H9 (cell line): ENCODE measurements around the gene UNK. TPM values are rescaled to one million over a fixed set of nuclear protein-coding genes. Genes with fewer than 3 reads are reported as not detected.

Source experiments
- DNase-seq: peaks from one replicate; pipeline ENCODE4 v3.0.0-alpha.2; 2017
- H2AFZ ChIP-seq: one replicate; pipeline ENCODE4 v1.6.1; 2013; ENCODE audit warnings: mild to moderate bottlenecking, low read length, control low read depth, moderate library complexity
- H2AK5ac ChIP-seq: 2 replicates; pipeline ENCODE4 v1.6.1; 2013; ENCODE audit warnings: low read length, control low read depth, mixed read lengths; ENCODE audit not compliant: insufficient read length
- H2BK120ac ChIP-seq: one replicate; pipeline ENCODE4 v1.6.1; 2013; ENCODE audit warnings: low read depth, mild to moderate bottlenecking, low read length, control low read depth, inconsistent platforms; ENCODE audit not compliant: poor library complexity, severe bottlenecking
- H2BK12ac ChIP-seq: 2 replicates; pipeline ENCODE4 v1.6.1; 2013; ENCODE audit warnings: low read length, control low read depth, mixed read lengths, low read depth; ENCODE audit not compliant: insufficient read length
- H2BK15ac ChIP-seq: 2 replicates; pipeline ENCODE4 v1.6.1; 2013; ENCODE audit warnings: low read depth, low read length, control low read depth
- H2BK20ac ChIP-seq: one replicate; pipeline ENCODE4 v1.6.1; 2013; ENCODE audit warnings: low read depth, mild to moderate bottlenecking, low read length, control low read depth, inconsistent platforms; ENCODE audit not compliant: poor library complexity, severe bottlenecking
- H2BK5ac ChIP-seq: 2 replicates; pipeline ENCODE4 v1.6.1; 2013; ENCODE audit warnings: low read length, control low read depth, mixed read lengths; ENCODE audit not compliant: insufficient read length
- H3K14ac ChIP-seq: 2 replicates; pipeline ENCODE4 v1.6.1; 2013; ENCODE audit warnings: low read length, control low read depth; ENCODE audit not compliant: insufficient read depth
- H3K18ac ChIP-seq: 2 replicates; pipeline ENCODE4 v1.6.1; 2013; ENCODE audit warnings: low read depth, mild to moderate bottlenecking, mixed read lengths, low read length, control low read depth; ENCODE audit not compliant: insufficient read length
- H3K23ac ChIP-seq: 2 replicates; pipeline ENCODE4 v1.6.1; 2013; ENCODE audit warnings: low read length, control low read depth, mixed read lengths, low read depth; ENCODE audit not compliant: insufficient read length
- H3K23me2 ChIP-seq: 2 replicates; pipeline ENCODE4 v1.6.1; 2013; ENCODE audit warnings: low read depth, mild to moderate bottlenecking, mixed read lengths, low read length, control low read depth; ENCODE audit not compliant: insufficient read length, poor library complexity, severe bottlenecking
- H3K27ac ChIP-seq: 2 replicates; pipeline ENCODE4 v1.5.1; 2013; ENCODE audit warnings: low read length, control low read depth, mixed read lengths, low read depth; ENCODE audit not compliant: insufficient read length
- H3K27me3 ChIP-seq: 2 replicates; pipeline ENCODE4 v1.6.1; 2013; ENCODE audit warnings: low read length, control low read depth, inconsistent platforms; ENCODE audit not compliant: insufficient read depth
- H3K4ac ChIP-seq: 2 replicates; pipeline ENCODE4 v1.6.1; 2013; ENCODE audit warnings: low read depth, mild to moderate bottlenecking, control low read depth, inconsistent platforms, low read length, moderate library complexity
- H3K4me1 ChIP-seq: 2 replicates; pipeline ENCODE4 v1.6.1; 2013; ENCODE audit warnings: low read length, control low read depth, inconsistent platforms; ENCODE audit not compliant: insufficient read depth
- H3K4me2 ChIP-seq: 2 replicates; pipeline ENCODE4 v1.6.1; 2013; ENCODE audit warnings: low read length, control low read depth, mixed read lengths; ENCODE audit not compliant: insufficient read length, insufficient read depth
- H3K56ac ChIP-seq: 2 replicates; pipeline ENCODE4 v1.6.1; 2013; ENCODE audit warnings: low read depth, mild to moderate bottlenecking, mixed read lengths, low read length, control low read depth; ENCODE audit not compliant: insufficient read length
- H3K79me1 ChIP-seq: 2 replicates; pipeline ENCODE4 v1.6.1; 2013; ENCODE audit warnings: low read depth, mild to moderate bottlenecking, moderate library complexity, low read length, control low read depth, inconsistent platforms; ENCODE audit not compliant: insufficient read depth, poor library complexity, severe bottlenecking
- H3K79me2 ChIP-seq: 2 replicates; pipeline ENCODE4 v1.6.1; 2013; ENCODE audit warnings: low read length, control low read depth, inconsistent platforms; ENCODE audit not compliant: insufficient read depth
- H3K9ac ChIP-seq: 2 replicates; pipeline ENCODE4 v1.6.1; 2013; ENCODE audit warnings: low read length, control low read depth, mixed read lengths; ENCODE audit not compliant: insufficient read length; ENCODE audit errors: extremely low read depth
- H3K9me3 ChIP-seq: one replicate; pipeline ENCODE4 v1.6.1; 2013; ENCODE audit warnings: low read depth, low read length, inconsistent platforms; ENCODE audit not compliant: control insufficient read depth
- H3T11ph ChIP-seq: one replicate; pipeline ENCODE4 v1.6.1; 2013; ENCODE audit warnings: mild to moderate bottlenecking, low read length, control low read depth, inconsistent platforms
- H4K20me1 ChIP-seq: one replicate; pipeline ENCODE4 v1.6.1; 2013; ENCODE audit not compliant: control insufficient read depth, insufficient read length, insufficient read depth
- H4K5ac ChIP-seq: 2 replicates; pipeline ENCODE4 v1.6.1; 2013; ENCODE audit warnings: low read depth, mild to moderate bottlenecking, mixed read lengths, low read length, control low read depth; ENCODE audit not compliant: insufficient read length
- H4K8ac ChIP-seq: replicated peaks from 2 replicates; pipeline ENCODE4 v1.6.1; 2013; ENCODE audit warnings: low read length, control low read depth, mixed read lengths, low read depth; ENCODE audit not compliant: insufficient read length
- H4K91ac ChIP-seq: 2 replicates; pipeline ENCODE4 v1.6.1; 2013; ENCODE audit warnings: low read depth, mild to moderate bottlenecking, moderate library complexity, mixed read lengths, low read length, control low read depth; ENCODE audit not compliant: insufficient read length
- H3K27ac Mint-ChIP-seq, 3 experiments: 2 replicates in 2 of 3; 3 replicates in 1 of 3; pipeline ENCODE4 v1.8.0; 2020 to 2021; ENCODE audit warnings: mixed read lengths in 3 of 3, mild to moderate bottlenecking in 1 of 3, moderate library complexity in 1 of 3
- H3K27me3 Mint-ChIP-seq: 2 replicates; pipeline ENCODE4 v1.8.0; 2021; ENCODE audit warnings: low read depth, mild to moderate bottlenecking, moderate library complexity, mixed read lengths
- H3K36me3 Mint-ChIP-seq, 3 experiments: 2 replicates in 2 of 3; 3 replicates in 1 of 3; pipeline ENCODE4 v1.8.0; 2020 to 2021; ENCODE audit warnings: low read depth in 3 of 3, mixed read lengths in 3 of 3; ENCODE audit not compliant: insufficient read depth in 1 of 3
- H3K4me1 Mint-ChIP-seq, 2 experiments: 2 replicates each; pipeline ENCODE4 v1.8.0; 2020; ENCODE audit warnings: mixed read lengths in 2 of 2
- H3K4me3 Mint-ChIP-seq, 2 experiments: 2 replicates in 1 of 2; 3 replicates in 1 of 2; pipeline ENCODE4 v1.8.0; 2020 to 2021; ENCODE audit warnings: mild to moderate bottlenecking in 2 of 2, mixed read lengths in 2 of 2, moderate library complexity in 1 of 2
- H3K9me3 Mint-ChIP-seq, 2 experiments: 2 replicates in 1 of 2; 3 replicates in 1 of 2; pipeline ENCODE4 v1.8.0; 2020; ENCODE audit warnings: mild to moderate bottlenecking in 2 of 2, mixed read lengths in 2 of 2, moderate library complexity in 1 of 2
- CTCF ChIP-seq: fragments of 200-600 bp; sonication (generic); conservative IDR thresholded peaks from 3 replicates; pipeline ENCODE4 v1.8.0; 2021; ENCODE audit warnings: antibody characterized with exemption, mild to moderate bottlenecking
- WGBS: extraction: QIAGEN DNeasy Blood & Tissue Kit; methylation state at CpG from one replicate; pipeline ENCODE4 v1.1.7; 2013; ENCODE audit warnings: missing lambda C conversion rate, low lambda C conversion rate, mixed read lengths; ENCODE audit not compliant: insufficient read length; ENCODE audit errors: extremely low coverage; 5-methylcytosine and 5-hydroxymethylcytosine counted together
- total RNA-seq: library from RNA; stranded (reverse); gene quantifications from 2 replicates; pipeline ENCODE4 v1.2.1, GENCODE V29; 2021

Gene UNK
- total RNA-seq, 1 experiment from 2014 or later: 36.4 TPM

- Mint-ChIP-seq H3K9me3 (no peaks in the 10 kb centered on the region), H3K36me3 (no peaks in the 10 kb centered on the region; a peak in 2 of 7 replicates), H3K4me1 (peaks cover 27 to 29% of the 10 kb centered on the region in 2 experiments), H3K4me3 (no peak overlapping the region), H3K27me3 (peaks cover 18% of the 10 kb centered on the region), H3K27ac (peak overlapping the region in 1 of 3 experiments; percentile 52; a peak in 1 of 7 replicates)
- Histone ChIP-seq H2BK5ac (no peak overlapping the region), H3K14ac (no peak overlapping the region), H4K5ac (no peak overlapping the region), H3K9me3 (no peaks in the 10 kb centered on the region), H2BK12ac (no peak overlapping the region), H4K20me1 (no peaks in the 10 kb centered on the region), H2BK120ac (no peak overlapping the region), H4K8ac (no peak overlapping the region), H3K27me3 (peaks cover 3% of the 10 kb centered on the region; the same call in 1 of the 2 replicates), H3K18ac (no peak overlapping the region), H2BK15ac (no peak overlapping the region), H3K4ac (no peak overlapping the region), H2AK5ac (no peak overlapping the region), H3K23me2 (peaks cover 10% of the 10 kb centered on the region), H3K27ac (no peak overlapping the region), H2AFZ (no peak overlapping the region), H4K91ac (no peak overlapping the region), H3K56ac (no peak overlapping the region), H3K4me2 (no peak overlapping the region), H3K4me1 (peaks cover 3% of the 10 kb centered on the region; the same call in 1 of the 2 replicates), H3K79me1 (no peaks in the 10 kb centered on the region), H2BK20ac (no peak overlapping the region), H3T11ph (no peak overlapping the region), H3K23ac (no peak overlapping the region), H3K79me2 (no peaks in the 10 kb centered on the region), H3K9ac (no peak overlapping the region)
- no peak for DNase-seq
- no peak for TF ChIP-seq CTCF
- WGBS: no CpG with 5 or more reads among the region's 11 CpGs
These were observed 89.1 kb downstream of the UNK start for GRCh38 chr17:75873587-75874322.
